NOMO-1 (cell line): ENCODE measurements around the gene KCNB1.

ENCODE experiments used
- DNase-seq, 2 experiments: peaks; one replicate each; lab custom pipeline; 2025; ENCODE audit not compliant: unreplicated experiment in 2 of 2; lab: John Stamatoyannopoulos, UW

KCNB1 gene

DNA sequence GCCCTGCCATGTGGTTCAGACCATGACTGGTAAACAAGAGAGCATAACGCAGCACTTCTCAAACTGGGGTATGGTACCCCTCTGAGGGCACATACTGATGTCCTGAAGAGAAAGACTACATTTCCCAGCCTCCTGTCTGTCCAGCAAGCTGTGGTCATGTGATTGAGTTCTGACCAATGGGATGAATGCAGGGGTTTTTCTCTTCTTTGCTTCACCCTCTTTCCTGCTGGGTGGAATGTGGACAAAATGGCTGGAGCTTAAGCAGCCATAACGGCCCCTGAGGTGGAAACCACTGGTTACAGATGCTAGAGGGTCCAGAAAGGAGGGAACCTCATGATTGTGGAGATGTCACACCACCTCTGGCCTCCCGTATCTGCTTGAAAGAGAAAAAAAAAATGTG is 19.4 kb upstream of the KCNB1 start:
- DNase-seq = no peak

DNA sequence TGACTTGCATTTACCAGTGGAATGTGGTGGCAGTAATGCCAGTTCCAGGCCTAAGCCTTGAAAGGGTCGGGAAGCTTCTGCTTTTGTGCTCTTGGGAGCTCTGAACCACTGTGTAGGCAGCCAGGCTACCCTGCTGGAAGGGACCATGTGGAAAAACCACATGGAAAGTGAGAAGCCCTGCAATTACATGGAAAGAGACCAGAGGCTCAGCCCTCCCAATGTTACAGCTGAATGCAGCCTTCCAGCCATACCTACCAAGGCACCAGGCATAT is 14.9 kb upstream of the KCNB1 start:
- DNase-seq = no peak

DNA sequence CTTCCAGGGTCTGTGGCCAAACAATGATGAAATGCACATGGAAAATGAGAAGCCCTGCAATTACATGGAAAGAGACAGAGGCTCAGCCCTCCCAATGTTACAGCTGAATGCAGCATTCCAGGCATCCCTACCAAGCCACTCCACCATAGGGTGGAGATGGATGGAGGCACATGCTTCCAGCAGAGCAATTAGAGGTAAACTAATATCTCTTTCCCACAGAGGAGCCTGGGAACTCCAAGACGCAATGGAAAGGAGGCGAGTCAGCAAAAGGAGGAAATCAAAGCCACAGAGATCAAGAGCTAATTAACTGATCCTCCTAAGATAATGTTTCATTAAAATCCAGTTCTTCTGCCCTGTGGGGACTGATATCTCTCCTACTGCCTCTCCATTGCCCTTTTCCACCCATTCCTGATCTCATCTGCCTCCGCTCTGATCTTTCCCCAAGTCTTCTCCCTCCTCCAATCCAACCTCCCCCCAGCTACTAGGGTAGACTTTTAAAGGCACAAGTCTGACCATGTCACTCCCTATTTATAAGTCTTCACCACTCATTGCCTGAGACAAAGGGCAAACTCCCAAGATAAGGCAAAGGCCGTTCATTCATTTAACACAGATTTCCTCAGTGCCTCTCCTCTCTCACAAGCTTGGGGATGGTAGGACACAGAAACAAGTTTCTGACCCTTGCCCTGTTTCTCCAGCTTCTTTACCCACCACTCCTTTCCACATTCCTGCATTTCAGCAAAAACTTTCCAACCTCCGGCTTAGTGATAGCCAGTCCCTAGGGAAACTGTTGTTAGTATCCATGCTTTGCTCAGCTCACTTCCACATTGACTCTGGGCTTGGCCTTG is 14.3 kb upstream of the KCNB1 start:
- no peak for DNase-seq

DNA sequence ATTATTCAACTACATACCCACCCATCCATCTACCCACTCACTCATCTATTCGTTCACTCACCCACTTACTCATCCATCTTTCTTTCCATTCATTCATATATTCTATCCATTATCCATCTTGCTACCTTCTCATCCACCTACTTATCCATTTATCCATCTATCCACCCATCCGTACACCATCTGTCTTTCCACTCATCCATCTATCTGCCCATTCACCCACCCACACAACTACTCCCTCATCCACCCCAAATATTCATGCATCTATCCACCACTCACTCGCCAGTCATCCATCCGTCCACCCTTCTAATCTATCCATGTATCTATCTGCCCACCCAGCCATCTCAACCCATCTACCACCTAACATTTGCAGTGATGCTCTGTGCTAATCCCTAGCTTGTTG is 13.6 kb upstream of the KCNB1 start:
- no peak for DNase-seq

DNA sequence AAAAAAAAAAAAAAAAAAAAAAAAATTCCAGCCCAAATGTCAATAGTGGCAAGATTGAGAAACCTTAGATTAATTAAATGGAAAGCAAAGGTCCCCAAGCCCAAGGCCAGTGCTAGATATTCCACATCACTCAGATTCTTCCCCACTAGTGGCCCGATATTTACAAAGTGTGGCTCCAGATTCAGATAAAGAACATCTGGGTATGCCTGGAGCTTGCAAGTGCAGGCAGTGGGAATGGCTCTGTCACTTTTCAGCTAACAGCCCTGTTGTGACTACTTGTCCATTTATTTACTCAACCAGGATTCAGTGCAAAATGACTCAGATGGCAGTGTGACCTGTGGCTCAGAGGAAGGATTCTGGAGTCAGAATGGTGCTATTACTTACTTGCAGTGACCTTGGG is 8.2 kb upstream of the KCNB1 start:
- no peak for DNase-seq

DNA sequence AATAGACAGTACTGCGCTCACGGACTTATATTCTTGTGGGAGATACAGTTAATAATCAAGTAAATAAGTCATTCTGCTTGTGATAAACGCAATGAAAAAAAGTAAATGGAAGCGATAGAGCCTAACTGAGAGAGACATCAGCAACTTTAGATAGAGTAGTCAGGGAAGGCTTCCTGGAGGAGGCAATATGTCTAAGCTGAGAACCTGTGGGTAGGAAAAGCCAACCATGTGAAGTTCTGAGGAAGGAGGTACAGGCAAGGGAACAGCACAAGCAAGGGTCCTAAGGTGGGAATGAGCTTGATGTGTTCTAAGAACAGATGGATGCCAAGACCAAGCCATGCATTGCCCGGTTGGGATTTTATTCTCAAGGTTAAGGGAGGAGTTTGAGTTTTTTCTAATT is 7.2 kb upstream of the KCNB1 start:
- no peak for DNase-seq

DNA sequence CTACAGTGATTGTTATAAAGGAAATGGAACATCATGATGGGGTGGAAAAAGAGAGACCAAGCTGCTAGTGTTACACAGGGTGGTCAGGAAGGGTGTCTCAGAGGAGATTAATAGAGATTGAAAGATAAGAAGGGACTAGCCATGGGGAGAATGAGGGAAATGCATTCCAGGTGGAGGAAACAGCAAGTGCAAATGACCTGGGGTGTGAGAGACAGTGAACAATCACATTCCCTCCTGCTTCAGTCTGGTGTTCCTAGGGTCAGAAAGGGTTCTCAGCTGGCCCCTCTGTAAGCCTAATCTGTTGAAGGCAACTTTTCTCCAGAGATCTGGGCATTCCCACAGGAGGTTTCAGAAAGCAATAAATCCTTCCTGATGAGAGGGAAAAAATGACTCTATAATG is 3.6 kb upstream of the KCNB1 start:
- DNase-seq = no peak

DNA sequence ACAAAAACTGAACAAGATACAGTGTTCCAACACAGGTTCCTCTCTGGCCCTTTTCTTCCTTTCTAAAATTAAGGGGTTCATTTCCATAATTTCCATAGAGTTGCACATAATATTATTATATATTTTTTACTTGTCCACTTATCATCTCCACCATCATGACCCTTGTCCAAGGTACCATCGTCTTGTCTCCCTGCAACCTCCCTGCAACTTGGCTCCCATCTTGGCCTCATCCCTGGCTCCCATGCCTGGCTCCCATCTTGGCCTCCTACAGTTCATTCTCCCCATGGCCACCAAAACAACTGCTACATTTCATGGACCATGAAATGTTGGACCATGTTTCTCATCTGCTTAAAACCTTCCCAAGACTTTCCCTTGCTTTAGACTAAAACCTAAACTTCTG is 3.1 kb upstream of the KCNB1 start:
- no peak for DNase-seq

DNA sequence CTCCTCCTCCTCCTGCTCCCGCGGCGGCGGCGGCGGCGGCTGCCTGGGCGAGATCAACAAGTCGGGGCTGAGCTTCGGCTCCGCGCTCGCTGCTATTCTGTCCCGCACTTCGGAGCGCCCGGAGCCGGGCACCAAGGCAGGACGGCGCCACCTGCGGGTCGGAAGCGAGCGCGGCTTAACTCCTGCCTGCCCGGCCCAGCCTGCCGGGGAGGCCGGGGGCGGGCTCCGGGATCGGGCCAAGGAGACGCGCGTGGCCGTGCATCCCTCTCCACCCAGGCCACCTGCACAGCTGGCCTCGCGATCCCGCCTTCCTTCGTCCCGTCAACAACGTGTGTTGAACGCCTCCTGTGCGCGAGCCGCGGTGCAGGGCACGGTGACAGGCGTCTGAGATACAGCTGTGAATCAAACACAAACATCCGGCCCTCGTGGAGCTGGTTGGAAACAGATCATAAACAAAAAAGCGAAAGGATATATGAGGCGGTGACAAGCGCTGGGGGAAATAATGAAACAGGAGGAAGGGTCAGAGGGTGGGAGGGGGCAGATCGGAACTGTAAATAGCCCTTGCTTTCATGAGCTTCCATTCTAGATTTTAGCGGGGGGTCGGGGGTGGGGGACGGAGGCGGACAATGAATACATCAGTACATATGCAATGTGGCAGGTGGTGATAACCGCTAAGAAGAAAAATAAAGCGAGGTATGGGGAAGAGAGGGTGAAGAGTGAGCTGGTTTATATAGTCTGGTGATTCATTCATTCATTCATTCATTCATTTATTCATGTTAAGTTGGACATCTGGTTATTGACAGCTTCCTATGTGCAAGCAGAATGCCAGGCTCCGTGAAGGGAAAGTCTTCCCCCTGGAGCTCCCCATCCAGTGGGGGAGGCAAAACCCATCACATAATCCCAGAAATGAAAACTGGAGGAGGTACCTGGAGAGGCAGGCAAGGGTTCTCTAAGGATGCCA is 2.0 kb upstream of the KCNB1 start:
- peak; percentile 53 to 57 for DNase-seq

DNA sequence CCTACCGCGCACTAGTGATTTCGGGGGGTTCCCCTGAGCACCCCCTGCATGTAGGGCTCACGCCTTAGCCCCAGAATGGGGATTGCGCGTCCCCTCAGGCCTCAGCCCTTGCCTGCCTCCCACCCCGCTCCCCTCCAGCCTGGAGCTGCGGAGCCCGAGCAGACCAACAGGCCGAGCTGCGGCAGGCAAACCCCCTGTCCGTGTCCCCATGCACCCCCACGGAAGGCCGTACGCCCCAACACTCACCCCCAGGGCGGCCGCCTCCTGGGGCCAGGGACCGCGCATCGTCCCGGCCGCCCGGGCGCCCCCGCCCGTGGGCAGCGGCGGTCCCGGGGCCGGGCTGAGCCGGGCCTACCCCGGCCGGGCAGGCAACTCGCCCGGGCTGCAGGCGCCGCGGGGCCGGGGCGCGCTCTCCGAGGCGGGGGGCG is 1.2 kb upstream of the KCNB1 start:
- DNase-seq = no peak

DNA sequence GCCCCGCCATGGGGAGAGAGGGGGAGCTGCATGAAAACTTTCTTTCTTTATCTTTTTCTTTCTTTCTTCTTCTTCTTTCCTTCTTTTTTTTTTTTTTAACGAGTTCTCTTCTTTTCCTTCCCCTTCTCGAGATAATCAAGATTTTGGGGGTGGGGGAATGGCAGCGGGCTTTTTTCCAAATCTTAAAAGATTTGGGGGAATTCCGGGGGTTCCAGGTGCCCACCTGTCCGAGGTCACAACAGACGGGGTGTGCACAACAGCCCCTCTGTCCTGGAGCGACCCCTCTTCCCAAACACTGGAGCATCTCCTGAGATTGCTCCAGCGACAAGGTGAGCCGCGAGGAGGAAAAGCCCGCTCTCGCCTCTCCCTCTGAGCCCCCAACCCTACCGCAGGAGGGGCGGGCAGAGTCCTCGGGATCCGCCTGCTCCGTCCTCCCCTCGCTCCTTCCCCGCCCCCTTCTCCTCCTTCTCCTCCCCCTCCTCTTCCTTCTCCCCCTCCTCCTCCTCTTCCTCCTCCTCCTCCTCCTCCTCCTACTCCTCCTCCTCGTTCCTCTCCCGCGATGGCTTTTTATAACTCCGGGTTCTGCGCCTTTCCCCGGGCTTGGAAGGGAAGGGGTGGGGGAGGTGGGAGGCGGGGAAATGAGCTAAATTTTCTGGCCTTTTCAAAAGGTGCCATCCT is 689 bp upstream of the KCNB1 start:
- no peak for DNase-seq

DNA sequence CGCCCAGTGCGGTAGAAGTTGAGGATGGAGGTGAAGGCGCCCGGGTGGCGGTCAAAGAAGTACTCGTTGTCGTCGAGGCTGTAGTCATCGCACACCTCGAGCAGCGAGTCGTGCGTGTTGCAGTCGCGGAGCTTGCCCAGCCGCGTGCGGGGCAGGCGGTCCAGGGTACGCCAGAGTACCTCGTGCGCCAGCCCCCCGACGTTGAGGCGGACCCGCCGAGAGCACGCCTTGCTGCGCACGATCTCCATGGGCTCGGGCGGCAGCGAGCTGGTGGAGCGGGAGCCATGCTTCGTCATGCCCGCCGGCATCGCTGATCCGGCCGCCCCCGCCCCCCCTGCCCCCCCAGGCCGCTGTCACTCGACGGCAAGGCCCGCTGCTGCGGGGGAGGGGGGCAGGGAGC is 295 bp downstream of the KCNB1 start:
- DNase-seq = no peak

DNA sequence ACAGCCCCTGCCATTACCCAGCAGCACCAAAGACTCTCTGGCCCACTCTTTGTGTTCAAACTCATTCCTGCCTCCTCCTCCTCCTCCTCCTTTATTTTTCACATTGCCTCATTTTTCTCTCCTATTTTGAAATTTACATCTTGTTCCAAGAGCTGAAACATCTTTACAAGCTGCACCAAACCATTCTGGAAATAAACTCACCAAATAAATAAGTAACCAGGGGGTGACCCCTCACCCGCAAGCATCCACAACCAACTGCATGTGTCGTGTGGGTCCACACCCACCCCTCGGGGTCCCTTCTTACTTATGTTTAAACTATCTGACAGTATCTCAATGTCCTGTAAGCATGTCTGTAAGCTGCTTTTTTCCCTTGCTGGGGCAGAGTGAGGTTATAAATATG is 1.4 kb downstream of the KCNB1 start:
- DNase-seq = no peak

DNA sequence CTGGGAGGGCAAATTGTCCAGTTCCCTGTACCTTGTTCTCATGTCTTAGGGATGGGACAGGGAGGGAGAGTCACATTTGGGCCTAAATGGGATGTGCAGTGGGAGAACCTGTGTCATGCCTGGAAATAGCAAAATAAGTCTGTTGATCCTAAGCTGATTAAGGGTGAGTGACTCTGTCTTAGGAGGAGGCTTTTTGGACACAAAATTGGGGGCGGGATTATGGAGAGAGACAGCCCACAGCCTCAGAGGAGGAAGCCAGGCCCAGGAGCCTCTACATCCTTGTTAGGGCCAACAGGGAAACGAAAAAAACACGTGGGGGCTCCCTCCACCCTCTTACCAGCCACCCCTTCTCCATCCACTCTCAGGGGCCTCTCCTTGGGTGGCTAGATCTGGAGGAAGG is 2.2 kb downstream of the KCNB1 start:
- no peak for DNase-seq

DNA sequence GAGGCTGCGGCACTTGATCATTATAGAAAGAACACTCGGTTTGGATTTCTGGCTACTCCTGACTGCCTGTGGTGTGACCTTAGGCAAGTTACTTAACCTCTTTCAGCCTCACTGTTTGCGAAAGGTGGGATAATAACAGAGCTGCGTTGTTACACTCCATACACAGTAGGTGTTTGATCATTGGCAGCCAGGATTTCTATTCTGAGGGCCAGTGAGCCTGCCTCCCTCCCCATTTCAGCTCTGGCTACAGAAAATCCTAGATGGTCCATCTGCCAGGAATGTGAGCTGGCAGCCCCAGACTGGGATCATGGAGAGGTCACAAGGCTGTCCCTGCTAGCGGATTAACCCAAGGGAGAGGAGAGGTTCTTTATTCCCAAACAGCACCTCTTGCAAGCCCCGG is 2.7 kb downstream of the KCNB1 start:
- no peak for DNase-seq

DNA sequence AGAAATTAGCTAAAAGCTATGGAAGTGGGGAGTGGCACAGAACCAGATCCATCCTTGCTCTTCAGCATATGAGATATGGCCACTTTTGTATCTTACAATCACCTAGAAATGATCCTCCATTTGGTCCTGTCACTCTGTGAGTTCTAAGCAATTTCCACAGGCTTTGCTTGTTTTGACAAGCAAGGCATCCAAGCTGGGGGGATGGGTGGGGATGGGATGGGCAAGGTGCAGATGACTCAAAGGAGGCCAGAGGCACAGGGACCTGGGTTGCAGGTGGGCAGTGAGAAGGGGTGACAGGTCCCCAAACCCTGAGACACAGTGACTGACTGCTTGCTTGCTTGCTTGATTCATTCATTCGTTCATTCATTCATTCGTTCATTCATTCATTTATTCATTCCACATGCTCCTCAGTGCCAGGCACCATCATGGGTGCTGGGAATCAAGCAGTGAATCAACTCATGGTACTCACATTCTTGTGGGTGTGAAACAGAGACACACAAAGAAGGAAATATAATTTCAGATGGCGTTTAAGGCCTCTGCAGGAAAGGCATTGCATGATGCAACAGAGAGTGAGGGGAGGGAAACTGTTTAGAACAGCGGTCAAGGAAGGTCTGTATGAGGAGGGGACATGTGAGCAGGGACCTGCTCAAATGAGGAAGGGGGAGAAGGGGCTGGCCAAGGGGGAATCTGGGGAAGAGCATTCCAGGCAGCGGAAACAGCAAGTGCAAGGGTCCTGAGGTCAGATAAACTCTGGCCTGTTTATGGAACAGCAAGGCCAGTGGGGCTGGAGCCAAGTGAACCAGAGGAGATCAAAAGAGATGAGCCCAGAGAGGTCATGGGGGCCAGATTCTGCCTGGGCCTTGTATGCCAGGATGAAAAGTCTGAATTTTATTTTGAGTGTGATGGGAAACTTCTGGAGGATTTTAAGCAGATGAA is 3.4 kb downstream of the KCNB1 start:
- DNase-seq = no peak

DNA sequence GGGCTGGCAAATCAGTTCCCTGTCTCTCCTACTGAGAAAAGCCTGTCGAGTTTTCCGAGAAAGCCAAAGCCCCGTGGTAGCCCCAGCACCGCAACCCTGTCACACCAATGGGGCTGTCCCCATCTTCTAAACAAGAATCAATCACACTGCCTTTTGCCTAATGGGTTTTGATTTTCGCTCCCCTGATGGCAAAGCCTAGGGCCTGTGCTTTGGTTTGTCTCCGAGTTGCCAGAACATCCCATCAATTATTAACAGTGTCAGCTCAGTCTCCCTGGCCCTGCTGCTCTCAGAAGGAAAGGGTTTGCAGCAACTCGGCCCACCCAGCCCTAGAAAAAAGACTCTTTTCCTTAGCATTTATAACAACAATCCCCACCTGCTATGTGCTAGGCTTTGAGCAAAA is 4.2 kb downstream of the KCNB1 start:
- no peak for DNase-seq

DNA sequence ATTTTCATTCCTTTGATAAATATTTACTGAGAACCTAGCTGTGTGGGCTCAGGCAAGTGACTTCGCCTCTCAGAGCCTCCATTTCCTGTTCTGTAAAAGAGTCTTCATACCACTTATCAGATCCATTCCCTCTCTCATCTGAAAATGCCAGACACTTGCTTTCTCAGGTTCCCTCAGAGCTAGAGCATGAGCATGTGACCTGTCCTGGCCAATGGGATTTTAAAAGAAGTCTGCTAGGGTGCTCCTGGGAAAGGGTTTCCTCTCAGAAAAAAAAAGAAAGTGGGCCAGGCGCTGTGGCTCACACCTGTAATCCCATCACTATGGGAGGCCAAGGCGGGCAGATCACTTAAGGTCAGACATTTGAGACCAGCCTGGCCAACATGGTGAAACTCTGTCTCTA is 5.3 kb downstream of the KCNB1 start:
- no peak for DNase-seq

DNA sequence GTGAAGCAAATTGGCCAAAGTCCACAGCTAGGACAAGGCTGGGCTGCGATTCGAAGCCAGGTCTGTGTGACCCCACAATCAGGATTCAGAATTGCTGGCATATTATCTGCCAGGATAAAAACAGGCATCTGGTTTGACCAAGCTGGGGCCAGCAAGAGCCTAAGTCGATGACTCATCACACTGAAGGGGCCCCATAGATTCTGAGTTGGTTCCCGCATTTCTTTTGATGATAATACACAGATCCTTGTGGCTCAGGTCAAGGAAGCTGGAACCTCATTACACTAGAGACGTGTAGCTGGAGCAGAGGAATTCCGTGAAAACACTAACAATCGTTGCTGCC is 6.5 kb downstream of the KCNB1 start:
- DNase-seq = no peak

DNA sequence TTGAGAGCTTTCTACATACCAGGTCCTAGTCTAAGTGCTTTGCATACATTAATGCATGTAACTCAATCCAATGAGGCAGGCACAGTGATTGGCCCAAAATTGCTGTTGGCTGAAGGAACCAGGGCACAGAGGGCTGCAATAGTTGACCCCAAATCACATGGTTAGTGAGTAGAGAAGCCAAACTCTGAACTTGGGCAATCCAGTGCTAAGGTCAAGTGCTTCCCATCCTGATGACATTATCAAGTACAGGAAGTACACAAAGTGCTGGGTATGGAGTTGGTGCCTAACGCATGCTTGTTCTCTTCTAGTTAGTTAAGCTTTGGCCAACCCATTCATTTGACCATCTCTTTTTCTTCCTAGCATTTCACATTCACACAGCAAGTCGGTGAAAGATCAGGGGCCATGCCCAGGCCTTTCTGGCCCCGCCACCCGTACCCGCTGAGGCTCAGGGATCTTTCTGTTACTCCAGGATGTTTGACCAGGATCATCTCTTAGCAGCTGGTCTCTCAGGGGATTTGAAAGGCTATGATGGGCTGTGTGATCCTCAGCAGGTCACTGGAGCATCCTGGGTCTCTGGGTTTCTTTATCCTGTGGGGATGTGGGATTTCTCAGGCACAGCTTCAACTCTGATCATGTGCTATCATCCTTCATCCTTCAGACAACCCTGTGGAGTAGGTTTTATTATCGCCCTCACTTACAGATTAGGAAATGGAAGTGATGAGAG is 7.0 kb downstream of the KCNB1 start:
- DNase-seq = no peak
